DLD1 (cell line): ENCODE results near the gene LSM7.

ENCODE experiments used
- in situ Hi-C: cut with HindIII; loops from 2 replicates; pipeline ENCODE4 v1.10.0; 2017; ENCODE audit warnings: low sequenced_read_pairs

LSM7 gene

GRCh38 chr19:2305452-2306280 lies 22.7 kb downstream of the LSM7 start:
- in situ Hi-C loops: no loop called here

GRCh38 chr19:2303211-2303798 lies 25.1 kb downstream of the LSM7 start:
- in situ Hi-C loops: no loop called here

- in situ Hi-C loops: no loop called here
Measured at GRCh38 chr19:2302319-2303210, 25.8 kb downstream of the LSM7 start.

- in situ Hi-C loops: no loop called here
Measured at GRCh38 chr19:2300533-2300932, 27.9 kb downstream of the LSM7 start.

- in situ Hi-C loops: no loop called here
Measured at GRCh38 chr19:2296141-2296540, 32.2 kb downstream of the LSM7 start.

- in situ Hi-C loops: no loop called here
Measured at GRCh38 chr19:2294687-2295335, 33.6 kb downstream of the LSM7 start.

GRCh38 chr19:2291185-2291751 lies 37.1 kb downstream of the LSM7 start:
- in situ Hi-C loops: no loop called here

- in situ Hi-C loops: no loop called here
Measured at GRCh38 chr19:2290441-2291184, 37.8 kb downstream of the LSM7 start.

- in situ Hi-C loops: no loop called here
Measured at GRCh38 chr19:2289714-2290435, 38.5 kb downstream of the LSM7 start.

- in situ Hi-C loops: no loop called here
Measured at GRCh38 chr19:2288818-2289713, 39.3 kb downstream of the LSM7 start.

GRCh38 chr19:2288338-2288817 lies 40.0 kb downstream of the LSM7 start:
- in situ Hi-C loops: no loop called here

- in situ Hi-C loops: no loop called here
Measured at GRCh38 chr19:2287585-2288337, 40.6 kb downstream of the LSM7 start.

- in situ Hi-C loops: no loop called here
Measured at GRCh38 chr19:2286402-2287140, 41.8 kb downstream of the LSM7 start.

GRCh38 chr19:2283835-2284507 lies 44.4 kb downstream of the LSM7 start:
- in situ Hi-C loops: no loop called here

GRCh38 chr19:2282862-2283237 lies 45.5 kb downstream of the LSM7 start:
- in situ Hi-C loops: no loop called here
